Measurements from ENCODE around the gene ZSCAN30. TPM values are rescaled to one million over a fixed set of nuclear protein-coding genes. Genes with fewer than 3 reads are reported as not detected.

ZSCAN30 gene
- total and polyA plus RNA-seq, 2 of the 13 experiments (the other 11 are each of a cell fraction or from before 2014, with no cell fraction given): 7.4 to 7.7 TPM

DNA sequence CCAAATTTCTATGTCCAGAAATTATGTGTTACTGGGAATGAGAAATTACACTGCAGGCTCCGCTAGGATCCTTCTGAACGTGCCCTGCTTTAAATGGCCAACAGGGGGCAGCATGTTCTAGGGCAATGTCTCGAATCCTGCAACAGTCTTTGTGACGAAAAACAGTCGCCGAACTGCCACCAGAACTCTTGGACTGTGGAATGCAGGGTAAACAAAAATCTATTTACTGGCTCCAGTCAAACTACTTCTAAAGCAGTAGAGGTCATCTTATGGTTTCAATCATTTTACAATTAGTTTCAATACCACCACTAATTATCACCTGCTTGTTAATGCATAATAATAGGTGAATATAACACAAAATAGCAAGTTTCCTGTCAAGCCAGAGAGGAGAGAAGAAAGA lies 59.0 kb downstream of the ZSCAN30 start (continued):
- TF ChIP-seq, protein P1, sequence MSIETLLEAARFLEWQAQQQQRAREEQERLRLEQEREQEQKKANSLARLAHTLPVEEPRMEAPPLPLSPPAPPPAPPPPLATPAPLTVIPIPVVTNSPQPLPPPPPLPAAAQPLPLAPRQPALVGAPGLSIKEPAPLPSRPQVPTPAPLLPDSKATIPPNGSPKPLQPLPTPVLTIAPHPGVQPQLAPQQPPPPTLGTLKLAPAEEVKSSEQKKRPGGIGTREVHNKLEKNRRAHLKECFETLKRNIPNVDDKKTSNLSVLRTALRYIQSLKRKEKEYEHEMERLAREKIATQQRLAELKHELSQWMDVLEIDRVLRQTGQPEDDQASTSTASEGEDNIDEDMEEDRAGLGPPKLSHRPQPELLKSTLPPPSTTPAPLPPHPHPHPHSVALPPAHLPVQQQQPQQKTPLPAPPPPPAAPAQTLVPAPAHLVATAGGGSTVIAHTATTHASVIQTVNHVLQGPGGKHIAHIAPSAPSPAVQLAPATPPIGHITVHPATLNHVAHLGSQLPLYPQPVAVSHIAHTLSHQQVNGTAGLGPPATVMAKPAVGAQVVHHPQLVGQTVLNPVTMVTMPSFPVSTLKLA (IDR thresholded peaks at IDR 0.05): no peak
- TF ChIP-seq GLI4 (CRISPR knock-in tag; IDR thresholded peaks at IDR 0.05; ENCODE audit: borderline replicate concordance) (no peak), REL (CRISPR knock-in tag; conservative IDR thresholded peaks at IDR 0.05) (no peak), SNAI1 (CRISPR knock-in tag; IDR thresholded peaks at IDR 0.05; ENCODE audit: borderline replicate concordance) (no peak), MEIS2 (CRISPR knock-in tag; IDR thresholded peaks at IDR 0.05) (0 out of 2 replicates have a peak, but pooled peaks have one; percentile 27), ZSCAN29 (CRISPR knock-in tag; conservative IDR thresholded peaks at IDR 0.05) (no peak), DPF2 (CRISPR knock-in tag; IDR thresholded peaks at IDR 0.05; ENCODE audit: borderline replicate concordance, low read depth) (no peak), MTF2 (CRISPR knock-in tag; IDR thresholded peaks at IDR 0.05; ENCODE audit: borderline replicate concordance) (no peak), TGIF2 (CRISPR knock-in tag; IDR thresholded peaks at IDR 0.05) (no peak), BRCA1 (CRISPR knock-in tag; IDR thresholded peaks at IDR 0.05) (no peak), RAD21 (CRISPR knock-in tag; IDR thresholded peaks at IDR 0.05) (peak; percentile 85), FIP1L1 (IDR thresholded peaks at IDR 0.05; ENCODE audit: borderline replicate concordance, insufficient read depth, low read depth, low read length) (no peak), ZKSCAN5 (CRISPR knock-in tag; IDR thresholded peaks at IDR 0.05) (no peak), AGO2 (optimal IDR thresholded peaks at IDR 0.05; ENCODE audit: low read depth, low read length) (no peak), CREB1 (IDR thresholded peaks at IDR 0.05) (no peak), CREB1 (CRISPR knock-in tag; IDR thresholded peaks at IDR 0.05) (no peak), TBP (CRISPR knock-in tag; IDR thresholded peaks at IDR 0.05) (no peak), ONECUT2 (CRISPR knock-in tag; IDR thresholded peaks at IDR 0.05) (no peak), SYNCRIP (IDR thresholded peaks at IDR 0.05; ENCODE audit: insufficient read depth, low read depth, low read length) (no peak), ZNF644 (CRISPR knock-in tag; IDR thresholded peaks at IDR 0.05; ENCODE audit: low read depth) (no peak)
- TF ChIP-seq, protein P2, sequence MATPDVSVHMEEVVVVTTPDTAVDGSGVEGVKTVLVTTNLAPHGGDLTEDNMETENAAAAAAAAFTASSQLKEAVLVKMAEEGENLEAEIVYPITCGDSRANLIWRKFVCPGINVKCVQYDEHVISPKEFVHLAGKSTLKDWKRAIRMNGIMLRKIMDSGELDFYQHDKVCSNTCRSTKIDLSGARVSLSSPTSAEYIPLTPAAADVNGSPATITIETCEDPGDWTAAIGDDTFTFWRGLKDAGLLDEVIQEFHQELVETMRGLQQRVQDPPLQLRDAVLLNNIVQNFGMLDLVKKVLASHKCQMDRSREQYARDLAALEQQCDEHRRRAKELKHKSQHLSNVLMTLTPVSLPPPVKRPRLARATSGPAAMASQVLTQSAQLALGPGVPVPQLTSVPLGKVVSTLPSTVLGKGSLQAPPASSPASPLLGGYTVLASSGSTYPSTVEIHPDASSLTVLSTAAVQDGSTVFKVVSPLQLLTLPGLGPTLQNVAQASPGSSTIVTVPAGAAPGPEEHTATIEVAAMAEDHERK (CRISPR knock-in tag; IDR thresholded peaks at IDR 0.05; ENCODE audit: low read depth): no peak
- TF ChIP-seq, protein P3, sequence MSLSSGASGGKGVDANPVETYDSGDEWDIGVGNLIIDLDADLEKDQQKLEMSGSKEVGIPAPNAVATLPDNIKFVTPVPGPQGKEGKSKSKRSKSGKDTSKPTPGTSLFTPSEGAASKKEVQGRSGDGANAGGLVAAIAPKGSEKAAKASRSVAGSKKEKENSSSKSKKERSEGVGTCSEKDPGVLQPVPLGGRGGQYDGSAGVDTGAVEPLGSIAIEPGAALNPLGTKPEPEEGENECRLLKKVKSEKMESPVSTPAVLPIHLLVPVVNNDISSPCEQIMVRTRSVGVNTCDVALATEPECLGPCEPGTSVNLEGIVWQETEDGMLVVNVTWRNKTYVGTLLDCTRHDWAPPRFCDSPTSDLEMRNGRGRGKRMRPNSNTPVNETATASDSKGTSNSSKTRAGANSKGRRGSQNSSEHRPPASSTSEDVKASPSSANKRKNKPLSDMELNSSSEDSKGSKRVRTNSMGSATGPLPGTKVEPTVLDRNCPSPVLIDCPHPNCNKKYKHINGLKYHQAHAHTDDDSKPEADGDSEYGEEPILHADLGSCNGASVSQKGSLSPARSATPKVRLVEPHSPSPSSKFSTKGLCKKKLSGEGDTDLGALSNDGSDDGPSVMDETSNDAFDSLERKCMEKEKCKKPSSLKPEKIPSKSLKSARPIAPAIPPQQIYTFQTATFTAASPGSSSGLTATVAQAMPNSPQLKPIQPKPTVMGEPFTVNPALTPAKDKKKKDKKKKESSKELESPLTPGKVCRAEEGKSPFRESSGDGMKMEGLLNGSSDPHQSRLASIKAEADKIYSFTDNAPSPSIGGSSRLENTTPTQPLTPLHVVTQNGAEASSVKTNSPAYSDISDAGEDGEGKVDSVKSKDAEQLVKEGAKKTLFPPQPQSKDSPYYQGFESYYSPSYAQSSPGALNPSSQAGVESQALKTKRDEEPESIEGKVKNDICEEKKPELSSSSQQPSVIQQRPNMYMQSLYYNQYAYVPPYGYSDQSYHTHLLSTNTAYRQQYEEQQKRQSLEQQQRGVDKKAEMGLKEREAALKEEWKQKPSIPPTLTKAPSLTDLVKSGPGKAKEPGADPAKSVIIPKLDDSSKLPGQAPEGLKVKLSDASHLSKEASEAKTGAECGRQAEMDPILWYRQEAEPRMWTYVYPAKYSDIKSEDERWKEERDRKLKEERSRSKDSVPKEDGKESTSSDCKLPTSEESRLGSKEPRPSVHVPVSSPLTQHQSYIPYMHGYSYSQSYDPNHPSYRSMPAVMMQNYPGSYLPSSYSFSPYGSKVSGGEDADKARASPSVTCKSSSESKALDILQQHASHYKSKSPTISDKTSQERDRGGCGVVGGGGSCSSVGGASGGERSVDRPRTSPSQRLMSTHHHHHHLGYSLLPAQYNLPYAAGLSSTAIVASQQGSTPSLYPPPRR (CRISPR knock-in tag; IDR thresholded peaks at IDR 0.05; ENCODE audit: borderline replicate concordance): no peak
- TF ChIP-seq, protein P4, sequence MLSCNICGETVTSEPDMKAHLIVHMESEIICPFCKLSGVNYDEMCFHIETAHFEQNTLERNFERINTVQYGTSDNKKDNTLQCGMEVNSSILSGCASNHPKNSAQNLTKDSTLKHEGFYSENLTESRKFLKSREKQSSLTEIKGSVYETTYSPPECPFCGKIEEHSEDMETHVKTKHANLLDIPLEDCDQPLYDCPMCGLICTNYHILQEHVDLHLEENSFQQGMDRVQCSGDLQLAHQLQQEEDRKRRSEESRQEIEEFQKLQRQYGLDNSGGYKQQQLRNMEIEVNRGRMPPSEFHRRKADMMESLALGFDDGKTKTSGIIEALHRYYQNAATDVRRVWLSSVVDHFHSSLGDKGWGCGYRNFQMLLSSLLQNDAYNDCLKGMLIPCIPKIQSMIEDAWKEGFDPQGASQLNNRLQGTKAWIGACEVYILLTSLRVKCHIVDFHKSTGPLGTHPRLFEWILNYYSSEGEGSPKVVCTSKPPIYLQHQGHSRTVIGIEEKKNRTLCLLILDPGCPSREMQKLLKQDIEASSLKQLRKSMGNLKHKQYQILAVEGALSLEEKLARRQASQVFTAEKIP (CRISPR knock-in tag; IDR thresholded peaks at IDR 0.05; ENCODE audit: borderline replicate concordance): no peak

All from HepG2 (cell line).